Adrenal gland (tissue), 5 donors: ENCODE measurements around the gene DYSF.

ENCODE experiments used
- CTCF ChIP-seq, 6 experiments: fragments of 450-650 bp in 4 of 6; fragments of 200-600 bp in 2 of 6; sonication (generic) in 1 of 6; IDR thresholded peaks; 1 replicate in 5 of 6; 2 replicates in 1 of 6; pipeline versions ENCODE4 v1.5.1 to v1.8.0; 2016 to 2021; ENCODE audit warnings: antibody characterized with exemption in 6 of 6, mild to moderate bottlenecking in 2 of 6, moderate library complexity in 1 of 6
- POLR2A ChIP-seq, 2 donors: fragments of 450-650 bp; IDR thresholded peaks; one replicate each; pipeline ENCODE4 v1.6.1; 2017; ENCODE audit warnings: antibody characterized with exemption in 2 of 2, mild to moderate bottlenecking in 2 of 2, moderate library complexity in 1 of 2
- donor health status: DM: no; HTN: no; CAD: no.

DNA sequence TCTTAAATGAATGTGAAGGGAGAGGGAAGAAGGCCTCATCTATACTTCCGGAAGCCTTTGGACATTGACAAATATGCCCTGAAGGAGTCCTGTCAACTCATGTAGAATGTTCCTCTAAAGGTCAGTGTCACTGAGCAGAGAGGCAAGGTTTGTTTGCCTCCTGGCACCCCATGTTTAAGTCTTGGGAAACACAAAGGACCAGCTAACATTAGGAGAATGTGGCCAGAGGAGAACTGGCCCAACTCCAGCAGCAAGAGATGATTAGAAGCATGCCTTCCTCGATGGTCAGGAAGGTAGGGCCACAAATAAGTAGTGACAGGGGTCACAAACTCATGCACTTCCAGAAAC, 5.7 kb downstream of the DYSF start:
- TF ChIP-seq CTCF (IDR thresholded peaks at IDR 0.05) (no peak), POLR2A (IDR thresholded peaks at IDR 0.05) (no peak)
